WI38 (cell line): ENCODE data around the gene PGP.

Experiments
- H3K4me3 ChIP-seq: 2 replicates; pipeline ENCODE4 v1.5.1; 2011; ENCODE audit warnings: low read depth, mild to moderate bottlenecking, control low read depth, low read length
- CTCF ChIP-seq: IDR thresholded peaks from 2 replicates; pipeline ENCODE4 v1.5.1; 2012; ENCODE audit warnings: low read depth, mild to moderate bottlenecking, control low read depth, low read length

PGP gene

GRCh38 chr16:2183671-2184070, 31.0 kb downstream of the PGP start:
- no peak overlapping the region for H3K4me3 ChIP-seq
- no peak for TF ChIP-seq CTCF

GRCh38 chr16:2181952-2182351, 32.7 kb downstream of the PGP start:
- no peak overlapping the region for H3K4me3 ChIP-seq
- TF ChIP-seq CTCF: no peak

- TF ChIP-seq CTCF: no peak
- H3K4me3 ChIP-seq: no peak overlapping the region
These were observed 33.4 kb downstream of the PGP start for GRCh38 chr16:2180962-2181923.

- no peak overlapping the region for H3K4me3 ChIP-seq
- no peak for TF ChIP-seq CTCF
These were observed 34.2 kb downstream of the PGP start for GRCh38 chr16:2180461-2180860.

- no peak for TF ChIP-seq CTCF
- H3K4me3 ChIP-seq: no peak overlapping the region
These were observed 35.1 kb downstream of the PGP start for GRCh38 chr16:2179576-2179975.

GRCh38 chr16:2179107-2179501, 35.5 kb downstream of the PGP start:
- H3K4me3 ChIP-seq: no peak overlapping the region
- TF ChIP-seq CTCF: no peak

DNA sequence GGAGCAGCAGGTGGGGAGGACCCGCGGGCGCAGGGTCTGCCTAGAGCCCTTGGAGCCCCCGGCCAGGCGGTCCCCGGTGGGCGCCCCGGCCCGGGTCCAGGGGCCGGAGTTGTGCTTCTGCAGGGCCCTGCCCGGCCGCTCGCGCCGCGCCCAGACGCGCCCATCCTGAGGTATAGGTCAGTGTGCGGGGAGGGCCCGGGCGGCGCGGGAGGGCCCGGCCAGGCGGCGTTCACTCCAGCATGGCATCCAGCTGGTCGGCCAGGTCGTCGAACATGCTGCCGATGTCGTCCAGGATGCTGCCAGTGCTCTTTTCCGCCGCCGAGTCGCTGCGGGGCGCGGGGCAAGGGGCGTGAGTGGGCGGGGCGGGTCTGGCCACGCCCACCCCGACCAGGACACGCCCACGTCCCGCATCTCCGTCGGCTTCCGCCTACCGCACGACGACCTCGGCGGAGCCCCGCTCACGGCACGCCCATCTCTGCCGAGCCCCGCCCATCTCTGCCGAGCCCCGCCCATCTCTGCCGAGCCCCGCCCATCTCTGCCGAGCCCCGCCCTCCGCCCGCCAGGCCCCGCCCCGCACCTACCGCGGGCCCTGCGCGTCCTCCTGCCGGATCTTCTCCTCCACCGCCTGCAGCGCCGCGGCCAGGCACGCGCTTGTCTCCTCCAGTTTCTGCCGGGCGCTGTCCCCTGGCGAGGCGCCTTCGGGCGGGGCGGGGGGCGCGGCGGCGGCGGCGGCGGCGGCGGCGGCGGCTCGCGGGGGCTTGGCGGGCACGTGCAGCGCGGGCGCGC, 36.1 kb downstream of the PGP start:
- no peak overlapping the region for H3K4me3 ChIP-seq
- no peak for TF ChIP-seq CTCF
